CD4-positive, alpha-beta T cell treated with Interleukin-12 subunit alpha and Interleukin-12 subunit beta, for 1 hour (primary cell): ENCODE data around the gene CT47A1.
"Not testable (repeated sequence)": the region's sequence is repeated elsewhere in the genome, so short reads cannot be mapped to it uniquely, and the experiment has no call there.

ENCODE experiments used
- DNase-seq: peaks from one replicate; pipeline ENCODE4 v3.0.0-alpha.2; 2020

CT47A1 gene

GRCh38 chrX:120985660-120986059, at the start of gene CT47A1:
Gene CT47A1, minus strand, starts transcription at chrX:120985760. Its CDS starts 231 bp downstream, at chrX:120985529.
- not testable (repeated sequence) for DNase-seq

- no peak for DNase-seq
These were observed 47.0 kb upstream of the CT47A1 start for GRCh38 chrX:121032531-121032930.

- DNase-seq = no peak
These were observed 44.5 kb upstream of the CT47A1 start for GRCh38 chrX:121030083-121030482.

GRCh38 chrX:121028419-121028818, 42.9 kb upstream of the CT47A1 start:
- no peak for DNase-seq

- DNase-seq = no peak
These were observed 29.3 kb upstream of the CT47A1 start for GRCh38 chrX:121014826-121015225.

GRCh38 chrX:121013897-121014455, 28.4 kb upstream of the CT47A1 start:
- no peak for DNase-seq

- DNase-seq = no peak
These were observed 25.7 kb upstream of the CT47A1 start for GRCh38 chrX:121011254-121011653.

GRCh38 chrX:121010218-121010617, 24.7 kb upstream of the CT47A1 start:
- no peak for DNase-seq

GRCh38 chrX:121009764-121010163, 24.2 kb upstream of the CT47A1 start:
- DNase-seq = no peak

- no peak for DNase-seq
These were observed 23.4 kb upstream of the CT47A1 start for GRCh38 chrX:121008920-121009319.

- no peak for DNase-seq
These were observed 15.0 kb upstream of the CT47A1 start for GRCh38 chrX:121000589-121000988.

- DNase-seq = no peak
These were observed 13.9 kb upstream of the CT47A1 start for GRCh38 chrX:120999413-120999812.

GRCh38 chrX:120956500-120956899, 29.1 kb downstream of the CT47A1 start, which contains the start of gene CT47A7:
Gene CT47A7, minus strand, starts transcription at chrX:120956600. Its CDS starts 255 bp downstream, at chrX:120956345.
- not testable (repeated sequence) for DNase-seq
